Upper lobe of left lung (tissue), 4 donors: ENCODE results near the gene DRAM1.

Experiments used
- CTCF ChIP-seq, 6 experiments: fragments of 450-650 bp in 4 of 6; fragments of 200-600 bp in 2 of 6; sonication (generic) in 2 of 6; IDR thresholded peaks; one replicate each; pipeline ENCODE4 v1.5.1; 2016 to 2019; ENCODE audit warnings: antibody characterized with exemption in 6 of 6
- EP300 ChIP-seq, 4 donors: sonication (generic); formaldehyde crosslinking; IDR thresholded peaks; one replicate each; pipeline ENCODE4 v1.5.1; 2017; ENCODE audit warnings: antibody characterized with exemption in 4 of 4, control low read depth in 2 of 4
- POLR2AphosphoS5 ChIP-seq, 2 donors: sonication (generic); formaldehyde crosslinking; IDR thresholded peaks; one replicate each; pipeline ENCODE4 v1.5.1; 2017; ENCODE audit warnings: antibody characterized with exemption in 2 of 2

- no peak for TF ChIP-seq CTCF (IDR thresholded peaks at IDR 0.05)
- TF ChIP-seq EP300 (IDR thresholded peaks at IDR 0.05): no peak
- no peak for TF ChIP-seq POLR2AphosphoS5 (IDR thresholded peaks at IDR 0.05)
Measured at GRCh38 chr12:101881228-101881627, 3.8 kb downstream of the DRAM1 start.
